ENCODE measurements around the gene MPZL3.

MPZL3 gene, protein sequence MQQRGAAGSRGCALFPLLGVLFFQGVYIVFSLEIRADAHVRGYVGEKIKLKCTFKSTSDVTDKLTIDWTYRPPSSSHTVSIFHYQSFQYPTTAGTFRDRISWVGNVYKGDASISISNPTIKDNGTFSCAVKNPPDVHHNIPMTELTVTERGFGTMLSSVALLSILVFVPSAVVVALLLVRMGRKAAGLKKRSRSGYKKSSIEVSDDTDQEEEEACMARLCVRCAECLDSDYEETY

DNA sequence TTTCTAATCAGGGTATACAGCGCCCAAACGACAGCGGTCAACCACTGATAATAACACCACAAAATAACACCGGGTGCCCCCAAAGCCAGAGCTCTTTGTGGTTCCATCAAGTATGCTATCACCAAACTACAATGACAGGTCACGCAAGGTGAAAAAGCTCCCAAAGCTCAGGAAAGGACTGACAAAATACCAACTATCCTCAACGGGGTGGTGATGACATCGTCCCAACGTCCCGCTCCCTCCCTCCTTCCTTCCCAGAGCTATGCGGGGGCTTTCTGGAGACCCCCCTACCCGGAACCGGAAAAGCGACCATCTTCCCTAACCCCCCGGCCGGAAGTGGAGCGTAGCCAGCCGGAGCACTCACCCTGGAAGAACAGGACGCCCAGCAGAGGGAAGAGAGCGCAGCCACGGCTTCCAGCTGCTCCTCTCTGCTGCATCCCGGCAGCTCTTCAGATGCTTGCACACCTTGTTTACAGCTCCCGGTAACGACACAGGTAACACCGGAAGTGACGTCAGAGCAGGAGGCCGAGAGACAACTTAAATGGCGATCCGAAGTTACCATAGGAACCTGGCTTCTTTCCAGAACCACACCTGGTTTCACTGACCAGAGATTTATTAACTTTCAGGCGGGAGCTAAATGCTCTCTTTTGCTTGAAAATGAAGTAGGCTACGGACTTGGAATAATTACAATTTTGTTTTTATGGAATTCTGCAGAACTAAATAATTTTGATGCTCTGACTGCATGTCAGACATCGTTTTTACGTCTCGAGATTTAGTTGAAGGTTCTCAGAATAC is at the start of gene MPZL3:
Gene MPZL3, minus strand, starts transcription at position 508 of the 795 bp plus-strand sequence. Its CDS starts 71 bp downstream, at position 437.
- peak; percentile 88 for DNase-seq (ENCODE audit: low read depth, low spot score)

DNA sequence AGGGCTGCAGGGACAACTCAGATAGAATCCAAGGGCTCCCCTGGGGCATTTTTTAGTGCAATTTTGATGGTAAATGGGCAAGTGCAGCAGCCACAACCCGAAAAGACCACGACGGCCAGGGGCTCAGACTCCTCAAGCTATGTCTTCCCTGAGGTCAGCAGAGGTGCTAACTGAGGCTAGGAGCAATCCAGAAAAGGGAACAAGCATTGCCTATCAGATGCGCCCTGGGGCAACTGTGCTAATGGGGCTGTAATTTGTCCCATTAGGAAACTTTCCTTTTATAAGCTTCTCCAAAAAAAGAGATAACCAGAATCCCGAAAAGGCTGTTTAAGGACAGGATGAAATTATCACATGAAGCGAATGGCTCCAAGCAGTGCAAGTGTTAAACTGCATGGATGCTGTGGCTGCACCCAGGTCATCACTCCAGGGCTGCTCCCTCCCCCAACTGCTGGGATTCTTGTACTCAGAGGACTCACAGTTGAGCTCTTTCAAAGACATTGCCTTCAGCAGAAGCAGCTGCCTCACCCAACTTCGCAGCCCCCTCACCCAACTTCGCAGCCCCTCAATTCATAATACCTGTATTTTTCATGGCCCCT is 49.5 kb upstream of the MPZL3 start:
- no peak for DNase-seq (ENCODE audit: low read depth, low spot score)

DNA sequence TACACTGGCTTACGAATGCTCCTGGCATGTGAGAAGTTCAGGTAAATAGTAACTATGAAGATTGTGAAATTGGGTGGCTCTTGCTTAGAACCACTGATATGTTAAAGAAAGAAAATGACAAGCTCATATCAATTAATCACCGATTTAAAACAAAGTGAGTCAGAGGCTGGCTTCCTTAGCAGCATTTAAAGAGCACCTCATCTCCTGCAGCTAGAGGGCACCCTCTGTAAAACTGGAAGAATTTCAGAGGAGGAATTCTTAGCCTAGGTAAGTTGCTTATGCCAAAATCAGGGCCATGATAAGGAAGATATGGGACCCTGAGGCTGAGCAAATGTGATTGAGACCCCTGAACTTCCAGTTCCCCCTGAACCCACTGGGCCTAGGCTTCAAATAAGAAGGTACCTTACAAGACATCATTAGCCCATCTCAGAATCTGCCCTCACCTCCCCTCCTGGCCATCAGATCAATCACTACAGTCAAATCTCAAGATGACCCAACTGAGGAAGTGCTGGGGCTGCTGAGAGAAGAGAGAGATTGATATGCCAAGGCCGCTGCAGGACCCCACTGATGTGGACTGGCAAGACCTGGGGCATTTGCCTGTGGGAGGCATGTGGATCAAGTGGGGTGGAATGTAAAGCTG is 43.8 kb upstream of the MPZL3 start:
- no peak for DNase-seq (ENCODE audit: low read depth, low spot score)

DNA sequence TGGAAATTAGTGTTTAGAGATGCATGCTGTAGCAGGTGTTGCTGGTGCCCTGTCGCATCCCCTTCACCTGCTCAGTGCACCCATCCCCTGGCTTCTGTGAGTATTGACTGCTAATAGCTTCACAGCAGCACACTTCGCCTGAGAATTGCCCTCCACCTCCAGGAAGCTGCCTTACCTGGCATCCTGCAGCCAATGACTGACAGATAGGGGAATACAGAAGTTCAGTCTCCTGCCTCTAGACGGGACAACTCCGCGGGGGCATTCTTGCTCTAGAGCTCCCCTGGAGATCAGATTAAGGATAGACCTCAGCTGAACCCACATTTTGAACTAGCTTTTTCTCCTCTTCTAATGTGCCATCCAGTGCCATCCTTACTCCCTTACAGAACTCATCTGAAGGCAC is 43.0 kb upstream of the MPZL3 start:
- DNase-seq (ENCODE audit: low read depth, low spot score), result no peak

DNA sequence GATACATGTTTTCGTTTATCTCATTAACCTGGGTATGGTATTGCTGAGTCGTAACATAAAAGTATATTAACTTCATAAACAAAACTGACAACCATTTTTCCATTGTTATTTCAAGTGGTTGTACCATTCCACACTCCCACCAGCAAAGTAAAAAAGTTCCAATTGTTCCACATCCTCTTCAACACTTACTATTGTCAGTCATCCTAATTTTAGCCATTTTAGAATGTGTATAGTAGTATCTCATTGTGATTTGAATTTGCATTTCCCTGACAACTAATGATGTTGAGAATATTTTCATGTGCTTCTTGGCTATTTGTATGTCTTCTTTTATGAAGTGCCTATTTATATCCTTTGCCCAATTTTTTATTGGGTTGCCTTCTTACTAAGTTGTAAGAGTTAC is 41.9 kb upstream of the MPZL3 start:
- no peak for DNase-seq (ENCODE audit: low read depth, low spot score)

DNA sequence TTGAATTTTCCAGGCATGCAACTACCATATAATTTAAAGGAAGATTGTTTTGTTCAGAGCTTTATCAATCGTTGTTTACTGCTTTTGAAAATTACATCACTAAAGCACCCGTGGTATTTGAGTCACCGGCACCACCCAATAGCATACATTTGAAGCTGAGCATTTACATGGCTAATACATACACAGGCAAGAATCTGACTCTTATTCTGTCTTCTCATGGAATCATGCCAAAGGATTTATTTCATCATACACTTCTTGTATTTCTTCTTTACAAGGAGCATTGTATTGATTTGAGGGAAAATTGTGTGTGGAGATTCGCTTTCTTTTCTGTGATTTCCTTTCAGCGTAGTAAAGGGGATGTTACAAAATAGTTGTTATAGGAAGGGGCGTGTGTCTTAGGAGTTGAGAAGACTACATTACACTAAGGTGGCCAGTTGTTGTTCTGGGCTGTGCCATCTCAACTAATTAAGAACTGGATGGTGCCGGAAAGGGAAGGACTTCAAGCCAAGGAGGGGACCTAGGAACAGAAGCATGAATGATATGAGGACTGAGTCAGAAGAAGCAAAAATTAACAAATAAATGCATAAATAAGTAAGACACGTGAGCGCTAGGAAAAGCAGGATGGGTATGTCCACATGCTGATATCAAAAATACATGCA is 39.4 kb upstream of the MPZL3 start:
- no peak for DNase-seq (ENCODE audit: low read depth, low spot score)

DNA sequence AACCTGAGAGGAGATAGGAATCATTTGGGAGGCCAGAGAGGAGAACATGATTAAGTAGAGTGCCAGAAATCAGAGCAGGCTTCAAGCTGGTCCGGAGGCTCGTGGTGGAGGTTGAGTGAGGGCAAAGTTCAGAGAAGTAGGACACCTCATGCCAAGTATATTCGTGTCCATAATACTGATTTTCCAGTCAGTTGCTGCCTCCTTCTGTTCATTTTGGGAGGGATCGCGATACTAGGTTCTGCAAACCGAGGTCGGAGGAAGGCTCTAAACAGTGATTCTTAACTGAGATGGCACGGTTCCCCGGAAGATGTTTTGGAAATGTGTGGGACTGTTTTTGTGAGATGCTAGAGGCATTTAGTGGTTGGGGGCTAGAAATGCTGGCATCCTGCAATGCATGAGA is 38.8 kb upstream of the MPZL3 start:
- no peak for DNase-seq (ENCODE audit: low read depth, low spot score)

DNA sequence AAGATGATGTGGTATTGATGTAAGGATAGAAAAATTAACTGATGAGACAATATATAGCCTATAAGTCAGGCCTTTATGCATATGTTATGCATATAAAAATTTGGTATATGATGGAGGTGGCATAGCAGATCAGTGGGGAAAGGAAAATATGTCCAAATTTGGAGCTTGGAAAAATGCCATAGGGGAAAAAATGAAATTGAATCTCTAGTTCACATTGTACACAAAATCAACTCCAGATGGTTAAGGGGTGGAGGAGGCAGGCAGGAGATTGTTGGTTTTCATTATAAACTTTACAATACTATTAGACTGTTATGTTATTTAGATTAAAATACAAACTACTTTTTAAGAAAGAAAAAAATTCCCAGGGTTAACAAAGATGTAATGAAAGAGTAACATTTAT is 37.2 kb upstream of the MPZL3 start:
- DNase-seq (ENCODE audit: low read depth, low spot score), result no peak

DNA sequence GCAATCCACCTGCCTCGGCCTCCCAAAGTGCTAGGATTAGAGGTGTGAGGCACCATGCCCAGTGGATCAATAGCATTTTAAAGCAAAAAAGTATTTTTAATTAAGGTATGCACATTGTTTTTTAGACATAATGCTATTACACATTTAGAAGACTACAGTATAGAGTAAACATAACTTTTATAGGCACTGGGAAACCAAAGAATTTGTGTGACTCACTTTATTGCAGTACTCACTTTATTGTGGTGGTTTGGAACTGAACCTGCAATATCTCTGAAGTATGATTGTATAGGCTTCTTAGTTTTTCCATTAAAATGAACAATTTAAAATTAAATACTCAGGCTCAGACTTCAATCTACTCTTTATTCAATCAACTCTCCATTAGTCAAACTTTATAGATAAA is 34.8 kb upstream of the MPZL3 start:
- no peak for DNase-seq (ENCODE audit: low read depth, low spot score)

DNA sequence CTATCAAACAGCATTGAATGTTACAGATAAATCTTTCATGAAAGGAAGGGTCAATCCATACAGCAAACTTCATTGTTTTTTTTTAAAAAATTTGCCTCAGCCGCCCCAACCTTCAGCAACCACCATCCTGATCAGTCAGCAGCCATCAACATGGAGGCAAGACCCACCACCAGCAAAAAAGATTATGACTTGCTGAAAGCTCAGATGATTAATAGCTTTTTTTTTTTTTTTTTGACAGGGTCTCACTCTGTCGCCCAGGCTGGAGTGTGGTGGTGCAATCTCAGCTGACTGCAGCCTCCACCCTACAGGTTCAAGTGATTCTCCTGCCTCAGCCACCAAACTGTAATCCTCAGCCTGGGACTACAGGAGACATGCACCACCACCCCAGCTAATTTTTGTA is 34.4 kb upstream of the MPZL3 start:
- no peak for DNase-seq (ENCODE audit: low read depth, low spot score)

DNA sequence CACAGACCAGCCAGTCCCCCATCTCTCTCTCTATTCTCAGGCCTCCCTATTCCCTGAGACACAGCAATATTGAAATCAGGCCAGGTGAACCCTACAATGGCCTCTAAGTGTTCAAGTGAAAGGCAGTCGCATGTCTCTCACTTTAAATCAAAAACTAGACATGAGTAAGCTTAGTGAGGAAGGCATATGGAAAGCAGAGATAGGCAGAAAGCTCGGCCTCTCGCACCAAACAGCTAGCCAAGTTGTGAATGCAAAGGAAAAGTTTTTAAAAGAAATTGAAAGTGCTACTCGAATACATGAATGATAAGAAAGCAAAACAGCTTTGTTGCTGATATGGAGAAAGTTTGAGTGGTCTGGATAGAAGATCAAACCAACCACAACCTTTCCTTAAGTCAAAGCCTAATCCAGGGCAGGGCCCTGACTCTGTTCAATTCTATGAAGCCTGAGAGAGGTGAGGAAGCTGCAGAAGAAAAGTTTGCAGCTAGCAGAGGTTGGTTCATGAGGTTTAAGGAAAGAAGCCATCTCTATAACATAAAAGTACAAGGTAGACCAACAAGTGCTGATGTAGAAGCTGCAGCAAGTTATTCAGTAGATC is 31.7 kb upstream of the MPZL3 start:
- DNase-seq (ENCODE audit: low read depth, low spot score), result no peak

DNA sequence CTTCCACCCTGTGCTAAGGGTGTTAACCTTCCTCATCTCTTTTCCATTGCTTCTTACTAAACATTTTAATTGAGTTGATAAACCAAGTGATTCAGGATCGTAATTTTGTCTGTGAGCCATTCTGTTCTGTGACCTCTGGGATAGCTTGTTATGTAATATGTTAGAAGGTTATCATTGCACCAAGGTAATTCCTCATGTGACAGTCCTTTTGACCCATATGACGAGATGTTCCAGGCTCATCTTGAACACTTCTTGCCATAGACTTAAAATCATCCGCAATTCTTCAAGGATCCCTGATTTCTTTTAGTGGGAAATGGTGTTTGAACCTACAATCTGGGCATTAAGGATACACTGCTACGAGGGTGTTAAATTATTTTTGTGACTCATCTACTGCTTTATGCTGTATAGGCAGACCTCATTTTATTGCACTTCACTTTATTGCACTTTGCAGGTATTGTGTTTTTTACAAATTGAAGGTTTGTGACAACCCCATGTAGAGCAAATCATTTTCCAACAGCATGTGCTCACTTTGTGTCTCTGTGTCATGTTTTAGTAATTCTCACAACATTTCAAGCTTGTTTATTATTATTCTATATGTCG is 31.0 kb upstream of the MPZL3 start:
- no peak for DNase-seq (ENCODE audit: low read depth, low spot score)

DNA sequence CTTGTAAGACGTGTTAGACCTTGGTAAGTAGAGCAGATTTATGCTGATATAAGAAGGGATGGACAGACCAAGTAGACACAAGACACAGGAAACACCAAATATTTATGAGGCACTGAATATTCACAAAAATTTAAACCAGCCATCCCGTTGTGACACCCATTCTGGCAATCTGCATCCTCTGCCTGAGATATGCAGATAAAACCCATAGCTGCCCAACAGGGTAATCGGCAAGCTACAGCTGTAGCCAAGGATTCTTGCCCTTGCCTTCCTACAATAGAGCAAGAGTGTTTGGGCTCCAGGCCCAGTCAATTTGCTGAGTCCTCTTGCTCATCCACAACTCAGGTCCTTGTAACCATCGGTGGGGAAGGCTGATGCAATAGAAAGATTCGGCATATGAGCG is 30.4 kb upstream of the MPZL3 start:
- no peak for DNase-seq (ENCODE audit: low read depth, low spot score)

DNA sequence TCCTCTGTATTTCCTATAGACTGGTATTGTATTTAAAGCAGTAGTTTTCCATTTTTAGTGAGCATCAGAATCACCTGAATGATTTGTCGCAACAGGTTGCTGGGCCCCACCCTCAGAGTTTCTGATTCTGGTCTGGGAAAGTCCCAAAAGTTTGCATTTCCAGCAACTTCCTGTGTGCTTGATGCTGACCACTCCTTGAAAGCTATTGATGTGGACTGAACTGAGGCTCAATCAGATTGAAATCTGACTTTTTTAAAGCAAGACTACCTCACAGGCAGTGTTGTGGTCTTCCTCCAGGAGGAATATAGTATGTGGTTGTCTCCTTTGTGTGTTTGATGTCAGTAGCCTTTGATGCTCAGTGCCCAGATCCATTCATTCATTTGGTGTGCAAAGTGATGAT is 29.1 kb upstream of the MPZL3 start:
- no peak for DNase-seq (ENCODE audit: low read depth, low spot score)

DNA sequence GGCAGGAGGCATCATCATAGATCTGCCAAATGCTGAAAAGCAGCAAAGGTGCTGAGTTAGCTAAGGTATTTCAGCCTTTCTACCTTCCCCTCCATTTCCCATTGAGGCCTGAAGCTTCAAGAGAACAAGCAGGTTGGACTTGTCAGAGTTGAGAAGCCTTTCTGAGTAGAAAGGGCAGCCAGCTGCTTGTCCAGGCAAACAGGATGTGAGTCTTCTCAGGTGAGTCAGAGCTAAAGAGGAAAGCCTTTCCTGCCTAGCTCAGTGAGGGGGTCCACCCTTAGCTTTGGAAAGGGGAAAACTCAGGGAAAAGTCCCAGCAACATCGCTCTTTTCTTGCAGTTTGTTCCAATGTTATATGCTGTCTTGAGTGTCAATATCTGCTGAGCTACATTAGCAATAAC is 25.1 kb upstream of the MPZL3 start:
- no peak for DNase-seq (ENCODE audit: low read depth, low spot score)

DNA sequence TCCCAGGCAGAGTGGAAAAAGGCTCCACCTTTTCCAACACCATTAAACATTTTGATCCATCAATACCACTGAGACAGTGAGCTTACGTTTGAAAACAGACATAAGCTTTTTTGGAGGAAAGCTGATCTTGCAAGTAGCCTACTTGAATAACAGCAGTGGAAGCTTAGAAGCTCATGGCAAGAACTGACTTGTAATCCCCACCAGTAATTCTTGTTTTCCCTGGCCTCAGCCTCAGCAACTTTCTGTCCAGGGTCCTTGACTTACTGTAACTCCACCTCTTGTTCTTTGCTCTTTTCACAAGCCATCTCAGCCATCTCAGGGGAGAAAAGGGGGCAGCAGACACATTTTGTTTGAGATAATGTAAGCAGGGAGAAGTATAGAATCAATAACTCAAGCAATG is 24.3 kb upstream of the MPZL3 start:
- DNase-seq (ENCODE audit: low read depth, low spot score), result no peak

DNA sequence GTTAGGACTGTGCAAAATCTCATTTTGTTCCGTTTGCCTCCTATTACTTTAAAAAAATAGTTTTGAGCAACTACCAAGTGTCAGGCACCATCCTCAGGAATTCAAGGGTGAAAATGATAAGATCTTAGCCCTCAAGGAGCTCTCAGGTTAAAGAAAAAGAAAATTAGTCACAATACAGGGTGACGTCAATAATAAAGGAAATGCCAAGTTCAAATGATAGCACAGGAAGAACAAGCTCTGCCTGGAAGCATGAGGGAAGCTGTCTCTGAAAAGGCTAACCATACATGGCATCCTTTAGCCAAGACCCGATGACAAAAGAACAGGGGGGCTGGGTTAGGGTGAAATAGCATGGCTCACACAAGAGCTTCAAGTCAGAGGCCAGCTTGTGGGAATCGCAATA is 23.0 kb upstream of the MPZL3 start:
- no peak for DNase-seq (ENCODE audit: low read depth, low spot score)

DNA sequence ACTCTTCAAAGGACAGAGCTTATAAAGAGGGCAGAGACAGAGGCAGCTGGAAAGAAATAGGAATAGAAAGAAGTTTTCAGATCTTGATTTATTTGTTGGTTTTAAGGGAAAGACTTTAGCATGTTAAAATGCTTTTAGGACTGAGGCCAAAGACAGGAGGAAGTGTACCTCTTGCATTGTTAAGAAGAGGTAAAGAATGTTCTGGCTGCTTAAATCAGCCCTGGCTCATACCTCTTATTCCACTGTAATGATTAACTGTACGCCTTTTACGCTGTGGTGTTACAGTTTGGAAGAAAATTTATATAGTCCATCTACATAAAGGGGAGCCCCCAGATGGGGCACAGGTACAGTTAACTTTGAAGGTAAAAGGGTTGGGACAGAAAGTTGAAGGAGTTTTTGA is 22.0 kb upstream of the MPZL3 start:
- DNase-seq (ENCODE audit: low read depth, low spot score), result no peak

DNA sequence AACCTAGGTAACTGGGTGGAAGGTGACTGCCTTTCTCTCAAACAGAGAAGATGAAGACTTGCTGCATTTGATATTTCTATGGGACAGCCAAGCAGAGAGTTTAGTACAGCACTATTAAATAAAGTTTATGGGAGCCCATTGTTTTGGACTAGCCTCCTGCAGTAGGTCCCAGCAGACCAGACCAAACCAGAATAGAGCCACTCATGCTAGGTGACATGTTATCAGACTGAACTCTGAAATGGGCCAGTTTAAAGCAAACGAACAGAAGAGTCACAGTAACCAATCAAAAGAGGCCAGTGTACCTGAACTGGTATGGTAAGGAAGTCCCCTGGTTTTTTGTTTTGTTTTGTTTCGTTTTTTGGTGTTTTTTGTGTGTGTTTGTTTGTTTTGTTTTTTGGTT is 19.8 kb upstream of the MPZL3 start:
- no peak for DNase-seq (ENCODE audit: low read depth, low spot score)

DNA sequence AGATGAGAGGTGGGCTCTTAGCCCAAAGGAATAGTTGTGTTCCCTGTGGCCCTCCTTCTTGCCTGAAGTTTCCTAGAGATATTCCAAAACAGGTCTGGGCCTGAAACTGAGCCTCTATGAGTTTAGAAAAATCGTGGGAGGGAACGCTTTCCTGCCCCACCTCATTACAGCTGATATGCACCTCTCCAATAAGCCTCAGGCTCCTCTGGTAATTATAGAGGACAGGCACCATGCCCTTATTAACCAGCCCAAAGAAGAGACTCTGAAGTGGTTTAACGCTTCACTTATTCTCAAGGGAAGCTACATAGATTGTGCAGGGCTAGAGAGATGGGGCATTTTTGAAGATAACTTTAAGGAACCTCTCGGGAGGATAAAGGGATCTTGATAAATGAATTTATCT is 15.3 kb upstream of the MPZL3 start:
- no peak for DNase-seq (ENCODE audit: low read depth, low spot score)

DNA sequence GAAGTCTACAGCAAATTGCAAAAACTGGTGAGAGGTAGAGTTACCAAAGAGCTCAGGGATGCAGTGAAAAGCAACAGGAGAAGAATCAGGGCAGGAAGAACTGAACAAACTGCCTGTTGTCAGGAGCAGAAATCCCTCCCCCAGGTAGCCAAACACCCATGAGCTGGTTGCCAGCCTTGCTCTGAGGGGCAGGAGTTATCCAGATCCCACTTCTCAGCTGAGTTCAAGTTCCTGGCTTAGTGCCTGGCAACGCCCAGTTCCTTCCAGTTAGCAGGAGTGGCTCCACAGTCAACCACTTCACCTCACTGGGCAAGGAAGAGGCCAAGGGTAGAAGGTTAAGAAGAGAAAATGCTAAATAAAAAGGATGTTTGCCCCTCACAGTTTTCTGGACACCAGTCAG is 13.8 kb upstream of the MPZL3 start:
- no peak for DNase-seq (ENCODE audit: low read depth, low spot score)

Data from astrocyte of the hippocampus (primary cell).